Activated CD4-positive, alpha-beta T cell treated with anti-CD3 and anti-CD28 coated beads, Interleukin-10, Interleukin-2, amounts not matched to agents 100 ng/mL and 50 ng/mL, durations not matched to agents 16 hours and 8 hours (primary cell): ENCODE results near the gene FMR1.

Experiments used
- DNase-seq: peaks from one replicate; pipeline ENCODE4 v3.0.0-alpha.2; 2020

The FMR1 gene

GRCh38 chrX:147911192-147912022 lies at the start of gene FMR1:
Gene FMR1 (plus strand): TSS chrX:147911919. CDS start chrX:147912180, 261 bp downstream.
- DNase-seq, result peak; percentile 95

DNA sequence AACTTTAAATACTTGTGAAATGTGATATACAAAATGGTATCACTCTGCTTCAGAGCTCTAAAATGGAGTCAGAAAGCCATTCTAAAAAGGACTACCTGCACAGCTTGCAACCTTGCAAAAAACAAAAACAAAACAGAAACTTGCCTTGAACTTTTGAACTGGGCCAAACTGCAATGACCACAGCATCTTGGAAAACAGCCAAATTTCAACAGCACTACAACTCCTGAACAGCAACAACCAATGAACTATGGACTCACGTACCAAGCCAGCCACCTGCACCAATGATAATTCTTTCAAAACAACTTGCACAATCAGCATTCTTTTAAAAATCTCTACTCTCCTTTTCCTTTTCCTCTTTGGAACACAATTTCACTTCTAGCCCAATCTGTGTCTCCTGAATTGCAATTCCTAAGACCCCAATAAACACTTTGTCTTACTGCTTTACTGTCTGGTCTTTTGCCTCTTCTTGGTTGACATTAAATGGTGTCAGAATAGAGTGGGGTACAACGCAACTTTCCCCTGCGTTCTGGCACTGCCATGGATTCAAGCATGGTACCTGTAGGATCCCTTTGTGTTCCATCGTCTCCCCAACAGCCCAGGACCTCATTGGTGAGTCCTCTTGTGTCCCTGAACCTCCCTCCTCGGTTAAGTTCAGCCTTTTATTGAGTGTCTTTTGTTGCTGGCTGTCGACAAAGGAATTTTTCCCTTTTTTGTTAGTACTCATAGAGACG lies 35.7 kb upstream of the FMR1 start:
- no peak for DNase-seq

DNA sequence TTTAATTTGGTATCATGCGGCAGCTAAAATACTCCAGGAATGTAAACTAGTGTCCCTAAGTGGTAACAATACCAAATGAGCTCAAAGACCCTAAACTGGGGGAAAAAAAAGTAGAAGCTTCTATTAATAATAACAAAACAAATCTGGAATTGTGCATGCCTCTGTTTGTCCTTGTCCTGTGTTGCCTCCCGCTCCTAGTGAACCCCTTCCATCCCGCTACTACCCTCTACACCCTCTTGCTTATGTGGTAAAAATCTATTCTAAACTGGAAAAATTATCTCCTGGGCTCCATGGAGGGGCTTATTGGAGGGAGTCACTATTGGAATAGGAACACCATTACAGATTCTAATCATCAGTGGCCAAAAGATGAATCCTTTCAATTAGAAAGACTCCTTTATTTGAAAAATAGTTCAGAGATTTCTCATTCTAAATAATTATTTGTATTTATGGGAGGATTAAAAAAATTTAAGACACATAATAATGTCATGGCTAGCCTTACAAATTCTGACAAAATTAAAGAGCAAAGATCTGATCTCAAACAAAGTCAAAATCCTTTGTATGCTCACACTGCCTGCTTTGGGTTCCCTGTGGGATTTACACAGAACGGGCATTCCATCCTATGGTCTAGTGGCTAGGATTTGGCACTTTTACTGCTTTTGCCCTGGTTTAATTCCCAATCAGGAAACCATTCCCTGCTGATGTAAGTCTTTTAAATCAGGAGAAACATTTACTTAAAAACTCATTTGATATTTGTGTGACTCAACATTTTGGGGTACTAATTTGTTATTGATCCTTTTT lies 34.7 kb upstream of the FMR1 start:
- DNase-seq, result no peak

GRCh38 chrX:147877726-147878125 lies 34.0 kb upstream of the FMR1 start:
- no peak for DNase-seq

- DNase-seq, result no peak
Observed at GRCh38 chrX:147884958-147885357, 26.8 kb upstream of the FMR1 start.

GRCh38 chrX:147890756-147891155 lies 21.0 kb upstream of the FMR1 start:
- no peak for DNase-seq

DNA sequence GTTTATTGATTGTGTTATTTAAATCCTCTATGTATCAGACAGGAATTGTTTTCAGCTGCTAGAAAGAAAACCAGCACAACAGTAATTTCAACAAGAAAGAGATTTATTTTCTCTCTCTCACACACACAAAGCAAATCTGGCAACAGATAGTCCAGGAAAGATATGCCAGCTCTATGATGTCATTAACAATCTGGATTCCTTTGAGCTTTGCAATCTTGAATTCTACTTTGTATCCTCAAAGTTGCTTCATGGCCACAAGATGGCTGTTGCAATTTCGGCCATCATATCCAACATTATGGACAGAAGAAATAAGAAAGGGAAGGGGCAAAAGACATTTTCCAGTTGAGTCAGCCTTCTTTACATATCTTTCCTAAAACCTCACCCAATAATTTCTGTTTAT lies 19.8 kb upstream of the FMR1 start:
- no peak for DNase-seq

DNA sequence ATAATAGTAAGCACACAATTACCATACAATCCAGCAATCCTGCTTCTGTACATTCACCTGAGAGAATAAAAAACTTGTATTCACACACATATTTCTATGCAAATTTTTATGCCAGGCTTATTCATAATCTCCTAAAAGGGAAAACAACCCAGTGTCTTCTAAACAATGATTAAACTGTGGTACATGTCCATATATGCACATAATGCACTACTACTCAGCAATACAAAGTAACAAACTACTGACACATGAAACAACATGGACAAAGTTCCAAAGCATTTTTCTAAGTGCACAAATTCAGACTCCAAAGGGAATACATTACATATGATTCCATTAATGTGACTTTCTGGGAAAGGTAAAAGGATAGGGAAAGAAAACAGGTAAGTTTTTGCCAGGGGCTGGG lies 18.0 kb upstream of the FMR1 start:
- DNase-seq, result no peak

GRCh38 chrX:147894366-147894963 lies 17.3 kb upstream of the FMR1 start:
- no peak for DNase-seq

DNA sequence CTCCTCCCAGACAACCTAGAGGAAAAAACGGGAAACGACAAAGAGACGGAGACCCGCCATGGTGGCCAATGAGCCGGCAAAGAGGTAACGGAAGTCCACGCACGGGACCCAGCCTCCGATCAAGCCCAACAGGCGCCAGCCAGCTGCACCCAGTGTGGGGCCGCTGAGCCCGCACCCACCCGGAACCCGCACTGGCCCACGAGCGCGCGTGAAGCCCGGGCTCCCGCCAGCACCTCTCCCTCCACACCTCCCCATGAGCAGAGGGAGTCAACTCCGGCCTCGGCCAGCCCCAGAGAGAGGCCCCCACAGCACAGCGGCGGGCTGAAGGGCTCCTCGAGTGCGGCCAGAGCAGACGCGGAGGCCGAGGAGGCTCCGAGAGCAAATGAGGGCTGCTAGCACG lies 14.6 kb upstream of the FMR1 start:
- DNase-seq, result no peak

- no peak for DNase-seq
Observed at GRCh38 chrX:147898951-147899350, 12.8 kb upstream of the FMR1 start.

DNA sequence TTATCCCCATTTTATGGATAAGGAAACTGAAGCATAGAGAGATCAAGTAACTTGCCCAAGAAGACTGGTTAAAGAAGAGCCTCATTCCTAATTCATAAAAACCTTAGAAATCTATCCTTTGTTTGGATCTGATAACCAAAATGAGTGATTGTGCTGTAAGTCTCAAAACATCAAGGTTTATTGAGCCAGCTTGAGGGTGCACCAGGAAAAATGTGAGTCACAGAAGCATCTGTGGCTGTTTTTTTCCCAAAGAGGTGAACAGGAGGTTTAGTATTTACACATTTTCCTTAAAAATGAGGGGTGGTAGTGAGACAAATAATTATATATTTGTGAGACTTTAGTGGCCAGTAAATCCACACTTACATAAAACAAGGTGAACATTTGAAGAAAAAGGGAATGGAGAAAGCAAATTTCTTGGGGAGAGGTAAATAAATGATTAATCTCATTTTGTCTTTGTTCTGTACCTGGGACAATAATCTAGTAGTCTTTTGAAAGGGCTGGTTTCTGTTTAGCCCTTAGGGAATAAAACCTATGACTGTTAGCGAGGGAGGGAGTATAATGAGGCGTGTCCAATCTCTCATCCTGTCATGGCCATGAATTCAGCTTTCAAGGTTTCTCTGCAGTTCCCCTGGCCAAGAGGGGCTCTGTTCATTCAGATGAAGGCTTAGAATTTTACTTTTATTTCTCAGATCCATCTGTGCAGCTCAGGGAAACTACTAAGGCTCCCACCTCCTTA lies 12.2 kb upstream of the FMR1 start:
- no peak for DNase-seq

DNA sequence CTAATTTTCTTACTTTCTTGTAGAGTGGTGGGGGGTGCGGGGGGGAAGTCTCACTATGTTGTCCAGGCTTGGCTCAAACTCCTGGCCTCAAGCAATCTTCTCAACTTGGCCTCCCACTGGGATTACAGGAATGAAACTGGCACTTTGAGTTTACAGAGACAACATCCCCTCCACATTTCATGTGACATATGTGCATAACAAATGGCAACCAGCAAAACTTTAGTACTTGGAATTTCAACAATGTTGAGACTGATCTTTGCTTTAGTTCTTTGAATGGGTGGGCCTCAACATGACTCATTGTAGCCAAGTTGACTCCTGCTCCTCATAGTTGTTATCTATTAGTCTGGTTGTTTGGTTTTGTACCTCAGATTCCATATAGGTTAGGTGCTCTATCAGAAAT lies 11.4 kb upstream of the FMR1 start:
- DNase-seq, result no peak

- no peak for DNase-seq
Observed at GRCh38 chrX:147901461-147902126, 10.1 kb upstream of the FMR1 start.

GRCh38 chrX:147902270-147902669 lies 9.4 kb upstream of the FMR1 start:
- DNase-seq, result no peak

GRCh38 chrX:147908106-147908505 lies 3.6 kb upstream of the FMR1 start:
- no peak for DNase-seq

GRCh38 chrX:147910607-147911006 lies 1.1 kb upstream of the FMR1 start:
- DNase-seq, result no peak

DNA sequence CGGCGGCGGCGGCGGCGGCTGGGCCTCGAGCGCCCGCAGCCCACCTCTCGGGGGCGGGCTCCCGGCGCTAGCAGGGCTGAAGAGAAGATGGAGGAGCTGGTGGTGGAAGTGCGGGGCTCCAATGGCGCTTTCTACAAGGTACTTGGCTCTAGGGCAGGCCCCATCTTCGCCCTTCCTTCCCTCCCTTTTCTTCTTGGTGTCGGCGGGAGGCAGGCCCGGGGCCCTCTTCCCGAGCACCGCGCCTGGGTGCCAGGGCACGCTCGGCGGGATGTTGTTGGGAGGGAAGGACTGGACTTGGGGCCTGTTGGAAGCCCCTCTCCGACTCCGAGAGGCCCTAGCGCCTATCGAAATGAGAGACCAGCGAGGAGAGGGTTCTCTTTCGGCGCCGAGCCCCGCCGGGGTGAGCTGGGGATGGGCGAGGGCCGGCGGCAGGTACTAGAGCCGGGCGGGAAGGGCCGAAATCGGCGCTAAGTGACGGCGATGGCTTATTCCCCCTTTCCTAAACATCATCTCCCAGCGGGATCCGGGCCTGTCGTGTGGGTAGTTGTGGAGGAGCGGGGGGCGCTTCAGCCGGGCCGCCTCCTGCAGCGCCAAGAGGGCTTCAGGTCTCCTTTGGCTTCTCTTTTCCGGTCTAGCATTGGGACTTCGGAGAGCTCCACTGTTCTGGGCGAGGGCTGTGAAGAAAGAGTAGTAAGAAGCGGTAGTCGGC lies 528 bp downstream of the FMR1 start:
- peak; percentile 43 for DNase-seq

DNA sequence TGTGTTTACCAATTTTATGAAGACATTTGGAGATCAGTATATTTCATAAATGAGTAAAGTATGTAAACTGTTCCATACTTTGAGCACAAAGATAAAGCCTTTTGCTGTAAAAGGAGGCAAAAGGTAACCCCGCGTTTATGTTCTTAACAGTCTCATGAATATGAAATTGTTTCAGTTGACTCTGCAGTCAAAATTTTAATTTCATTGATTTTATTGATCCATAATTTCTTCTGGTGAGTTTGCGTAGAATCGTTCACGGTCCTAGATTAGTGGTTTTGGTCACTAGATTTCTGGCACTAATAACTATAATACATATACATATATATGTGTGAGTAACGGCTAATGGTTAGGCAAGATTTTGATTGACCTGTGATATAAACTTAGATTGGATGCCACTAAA lies 1.9 kb downstream of the FMR1 start:
- no peak for DNase-seq

GRCh38 chrX:147914591-147914990 lies 2.9 kb downstream of the FMR1 start:
- DNase-seq, result no peak

DNA sequence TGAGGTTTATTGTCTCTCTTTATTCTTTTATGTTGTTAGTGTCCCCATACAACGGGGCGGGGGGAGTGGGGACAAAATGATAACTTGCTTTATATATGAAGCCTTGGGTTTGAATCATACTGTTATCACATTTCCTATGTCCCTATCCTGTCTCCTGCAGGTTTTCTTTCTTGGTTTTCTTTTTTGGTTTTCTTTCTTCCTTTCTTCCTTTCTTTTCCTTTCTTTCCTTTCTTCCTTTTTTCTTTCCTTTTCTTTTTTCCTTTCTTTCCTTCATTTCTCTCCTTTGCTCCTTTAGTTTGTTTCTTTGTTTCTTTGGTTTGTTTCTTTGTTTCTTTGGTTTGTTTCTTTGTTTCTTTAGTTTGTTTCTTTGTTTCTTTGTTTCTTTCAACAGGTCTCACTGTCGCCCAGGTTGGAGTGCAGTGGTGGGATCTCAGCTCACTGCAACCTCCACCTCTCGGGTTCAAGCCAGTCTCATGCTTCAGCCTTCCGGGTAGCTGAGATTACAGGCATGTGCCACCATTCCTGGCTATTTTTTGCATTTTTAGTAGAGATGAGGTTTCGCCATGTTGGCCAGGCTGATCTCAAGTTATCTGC lies 4.8 kb downstream of the FMR1 start:
- no peak for DNase-seq
